SK-N-SH (cell line): ENCODE data around the gene SH3GL2. TPM values are rescaled to one million over a fixed set of nuclear protein-coding genes. Genes with fewer than 3 reads are reported as not detected.

ENCODE experiments used
- CTCF ChIA-PET: fragments of 300-600, 350-600 bp; formaldehyde crosslinking; extraction: SDS; loops from one replicate; lab custom pipeline; 2021; lab: Yijun Ruan, JAX
- POLR2A ChIA-PET: fragments of 350-600 bp; sonication (Branson Sonifier 250); formaldehyde crosslinking; extraction: SDS; loops from one replicate; lab custom pipeline; 2020; ENCODE audit warnings: antibody characterized with exemption, inconsistent platforms; lab: Yijun Ruan, JAX
- DNase-seq: peaks from one replicate; pipeline ENCODE4 v3.0.0; 2012
- H2AFZ ChIP-seq: fragments of 200-600 bp; sonication (generic); 2 replicates; pipeline ENCODE4 v1.8.1; 2016; ENCODE audit warnings: antibody characterized with exemption, mild to moderate bottlenecking, low read depth
- H3F3A ChIP-seq: fragments of 200-600 bp; sonication (generic); replicated peaks from 2 replicates; pipeline ENCODE3; 2016; ENCODE audit warnings: antibody characterized with exemption, mild to moderate bottlenecking; ENCODE audit not compliant: insufficient read depth
- H3K27ac ChIP-seq, 2 experiments: fragments of 200-500 bp in 1 of 2; fragments of 200-600 bp in 1 of 2; sonication (Bioruptor generic) in 1 of 2; sonication (generic), shearing (Covaris generic) in 1 of 2; 2 replicates each; pipeline versions ENCODE4 v1.5.1 to v1.6.1; 2014 to 2016; ENCODE audit warnings: low read depth in 2 of 2, inconsistent platforms in 1 of 2, low read length in 1 of 2, mild to moderate bottlenecking in 1 of 2, mixed read lengths in 1 of 2
- H3K27me3 ChIP-seq: fragments of 200-600 bp; sonication (generic), shearing (Covaris generic); 2 replicates; pipeline ENCODE4 v1.6.1; 2016; ENCODE audit warnings: mixed run types; ENCODE audit not compliant: insufficient read depth
- H3K36me3 ChIP-seq, 2 experiments: fragments of 200-500 bp in 1 of 2; fragments of 200-600 bp in 1 of 2; sonication (Bioruptor generic) in 1 of 2; sonication (generic) in 1 of 2; replicated peaks in 1 of 2; 2 replicates each; pipeline versions ENCODE3 to v1.5.1; 2014 to 2016; ENCODE audit warnings: low read length in 1 of 2, mild to moderate bottlenecking in 1 of 2; ENCODE audit not compliant: insufficient read depth in 2 of 2, control insufficient read depth in 1 of 2
- H3K4me1 ChIP-seq, 2 experiments: fragments of 200-500 bp in 1 of 2; fragments of 200-600 bp in 1 of 2; sonication (Bioruptor generic) in 1 of 2; sonication (generic), shearing (Covaris generic) in 1 of 2; 2 replicates each; pipeline versions ENCODE4 v1.5.1 to v1.6.1; 2014 to 2016; ENCODE audit warnings: low read depth in 1 of 2, low read length in 1 of 2, mixed run types in 1 of 2; ENCODE audit not compliant: insufficient read depth in 2 of 2, control insufficient read depth in 1 of 2
- H3K4me2 ChIP-seq: fragments of 200-600 bp; sonication (generic), shearing (Covaris generic); 2 replicates; pipeline ENCODE4 v1.6.1; 2017; ENCODE audit warnings: mixed run types
- H3K4me3 ChIP-seq, 2 experiments: fragments of 200-500 bp in 1 of 2; fragments of 200-600 bp in 1 of 2; sonication (Bioruptor generic) in 1 of 2; sonication (generic), shearing (Covaris generic) in 1 of 2; 2 replicates each; pipeline versions ENCODE4 v1.5.1 to v1.8.1; 2014 to 2016; ENCODE audit warnings: low read depth in 2 of 2, inconsistent platforms in 1 of 2, low read length in 1 of 2, mild to moderate bottlenecking in 1 of 2, mixed read lengths in 1 of 2, moderate library complexity in 1 of 2
- H3K79me2 ChIP-seq: fragments of 200-600 bp; sonication (generic); 2 replicates; pipeline ENCODE4 v1.8.1; 2017; ENCODE audit warnings: mild to moderate bottlenecking; ENCODE audit not compliant: insufficient read depth
- H3K9ac ChIP-seq: fragments of 200-600 bp; sonication (generic); 2 replicates; pipeline ENCODE4 v1.6.1; 2017; ENCODE audit warnings: mixed run types
- H3K9me2 ChIP-seq: fragments of 200-600 bp; sonication (generic); 2 replicates; pipeline ENCODE4 v1.6.1; 2017; ENCODE audit warnings: mixed run types
- H3K9me3 ChIP-seq: fragments of 200-600 bp; sonication (generic); 2 replicates; pipeline ENCODE4 v1.6.1; 2017; ENCODE audit warnings: mixed run types, mild to moderate bottlenecking, moderate library complexity
- H4K20me1 ChIP-seq: fragments of 200-600 bp; sonication (generic); 2 replicates; pipeline ENCODE4 v1.6.1; 2017; ENCODE audit warnings: mild to moderate bottlenecking, mixed run types; ENCODE audit not compliant: insufficient read depth
- ELF1 ChIP-seq: IDR thresholded peaks from 2 replicates; pipeline ENCODE4 v1.4.0; 2012
- EZH2phosphoT487 ChIP-seq: fragments of 200-600 bp; sonication (generic); IDR thresholded peaks from 2 replicates; pipeline ENCODE4 v1.6.1; 2017; ENCODE audit warnings: low read depth, mixed run types, mild to moderate bottlenecking, antibody characterized with exemption, moderate library complexity, borderline replicate concordance
- FOXJ3 ChIP-seq: sonication (generic); formaldehyde crosslinking; IDR thresholded peaks from 2 replicates; pipeline ENCODE4 v1.5.1; 2020; ENCODE audit warnings: mild to moderate bottlenecking, missing genetic modification reagents
- FOXM1 ChIP-seq: IDR thresholded peaks from 2 replicates; pipeline ENCODE4 v1.4.0; 2012; ENCODE audit warnings: low read depth, mild to moderate bottlenecking
- GATA2 ChIP-seq: sonication (generic); formaldehyde crosslinking; IDR thresholded peaks from 2 replicates; pipeline ENCODE4 v1.5.0; 2020; ENCODE audit warnings: mild to moderate bottlenecking, missing genetic modification reagents
- MXI1 ChIP-seq: IDR thresholded peaks from 2 replicates; pipeline ENCODE4 v1.6.1; 2012; ENCODE audit warnings: mild to moderate bottlenecking, low read depth, low read length, improper control_type of control experiment
- NFIC ChIP-seq: IDR thresholded peaks from 2 replicates; pipeline ENCODE4 v1.4.0; 2012; ENCODE audit warnings: borderline replicate concordance
- NRF1 ChIP-seq: IDR thresholded peaks from 2 replicates; pipeline ENCODE4 v1.6.1; 2012; ENCODE audit warnings: low read depth, mild to moderate bottlenecking, low read length
- PBX3 ChIP-seq: IDR thresholded peaks from 2 replicates; pipeline ENCODE4; 2012
- POLR2AphosphoS5 ChIP-seq: IDR thresholded peaks from 2 replicates; pipeline ENCODE4 v1.6.1; 2012; ENCODE audit warnings: low read depth, low read length
- RFX5 ChIP-seq: IDR thresholded peaks from 2 replicates; pipeline ENCODE4 v1.6.1; 2012; ENCODE audit warnings: mild to moderate bottlenecking, improper control_type of control experiment, low read length
- RXRA ChIP-seq: IDR thresholded peaks from 2 replicates; pipeline ENCODE4 v1.4.0; 2012; ENCODE audit warnings: low read depth, mild to moderate bottlenecking, borderline replicate concordance
- SMC3 ChIP-seq: IDR thresholded peaks from 2 replicates; pipeline ENCODE4 v1.6.1; 2012; ENCODE audit warnings: low read depth, low read length, improper control_type of control experiment
- TAF1 ChIP-seq: IDR thresholded peaks from 2 replicates; pipeline ENCODE4 v1.6.1; 2012; ENCODE audit warnings: low read depth, mild to moderate bottlenecking, low read length, moderate library complexity, borderline replicate concordance
- TEAD4 ChIP-seq: IDR thresholded peaks from 2 replicates; pipeline ENCODE4 v1.4.0; 2012; ENCODE audit warnings: mild to moderate bottlenecking, borderline replicate concordance; ENCODE audit not compliant: insufficient read depth
- USF2 ChIP-seq: fragments of 150-350 bp; IDR thresholded peaks from 2 replicates; pipeline ENCODE4 v1.6.1; 2017; ENCODE audit warnings: antibody characterized with exemption, low read length, low read depth, borderline replicate concordance
- YY1 ChIP-seq: IDR thresholded peaks from 2 replicates; pipeline ENCODE4 v1.4.0; 2012; ENCODE audit warnings: low read depth, mild to moderate bottlenecking
- ZBTB33 ChIP-seq: IDR thresholded peaks from 2 replicates; pipeline ENCODE4 v1.4.0; 2012; ENCODE audit warnings: low read depth, borderline replicate concordance
- WGBS: methylation state at CpG from one replicate; pipeline ENCODE4 v1.1.6; 2017; ENCODE audit warnings: low lambda C conversion rate; 5-methylcytosine and 5-hydroxymethylcytosine counted together
- polyA plus RNA-seq, 3 experiments: library from polyadenylated mRNA; depleted of rRNA; stranded (reverse); fragments of >200 nt; gene quantifications; 2 replicates each; pipeline ENCODE4 v1.2.3, GENCODE V29; 2012
- TF ChIP-seq, protein P1 (sequence below): IDR thresholded peaks from 2 replicates; pipeline ENCODE4 v1.4.0; 2012; ENCODE audit warnings: low read depth

The SH3GL2 gene
- polyA plus RNA-seq, 1 of the 3 experiments (the other 2 are of a cell fraction), result 0.05 TPM

DNA sequence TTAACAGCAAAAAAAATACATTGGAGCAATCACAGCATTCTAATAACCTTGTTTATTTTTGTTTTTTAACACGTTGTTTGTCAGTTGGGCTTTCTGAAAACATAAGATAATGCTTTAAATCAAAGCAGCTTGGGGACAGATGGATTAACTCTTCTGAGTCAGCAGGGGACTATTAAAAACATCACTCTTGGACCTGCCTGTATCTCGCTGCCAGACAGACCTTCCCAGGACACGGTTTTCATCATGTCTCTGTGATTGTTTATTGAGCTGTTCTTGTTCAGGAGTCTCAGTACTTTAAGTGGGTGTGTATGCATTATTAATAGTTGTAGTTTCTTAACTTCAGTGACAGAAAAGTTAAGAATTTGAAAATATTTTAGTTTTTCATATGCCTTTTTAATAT, 173.2 kb downstream of the SH3GL2 start (continued):
- TF ChIP-seq MXI1 (no peak), RFX5 (no peak), SMC3 (no peak)

- Histone ChIP-seq H4K20me1 (no peaks in the 10 kb centered on the region), H2AFZ (no peak overlapping the region), H3K4me3 (no peak overlapping the region), H3K79me2 (no peaks in the 10 kb centered on the region), H3K27me3 (no peaks in the 10 kb centered on the region), H3K4me1 (no peaks in the 10 kb centered on the region), H3K9ac (no peak overlapping the region), H3K9me2 (no peaks in the 10 kb centered on the region), H3F3A (no peaks in the 10 kb centered on the region), H3K4me2 (no peak overlapping the region), H3K36me3 (no peaks in the 10 kb centered on the region), H3K27ac (no peak overlapping the region), H3K9me3 (no peaks in the 10 kb centered on the region)
- TF ChIP-seq FOXJ3 (CRISPR knock-in tag), result no peak
- TF ChIP-seq PBX3, result no peak
- TF ChIP-seq GATA2 (CRISPR knock-in tag), result no peak
- TF ChIP-seq ELF1, result no peak
- no peak for TF ChIP-seq MXI1
- TF ChIP-seq FOXM1, result no peak
- TF ChIP-seq EZH2phosphoT487, result no peak
- no peak for TF ChIP-seq POLR2AphosphoS5
- ChIA-PET POLR2A (no interaction called here), CTCF (no interaction called here)
- 2% methylated on average over 2 of the region's 2 CpGs for whole genome bisulfite sequencing
- DNase-seq, result no peak
Measured at GRCh38 chr9:17757816-17758215, 178.9 kb downstream of the SH3GL2 start.

GRCh38 chr9:17760250-17760649, 181.4 kb downstream of the SH3GL2 start:
- H2AFZ ChIP-seq, result no peak overlapping the region
- POLR2A ChIA-PET, result no interaction called here
- no peaks in the 10 kb centered on the region; a peak in 1 of 4 replicates for H3K4me1 ChIP-seq
- no peak overlapping the region for H3K4me2 ChIP-seq
- H3K79me2 ChIP-seq, result no peaks in the 10 kb centered on the region
- H3K4me3 ChIP-seq, result no peak overlapping the region
- WGBS, result 49% methylated on average over 2 of the region's 2 CpGs
- no peaks in the 10 kb centered on the region for H3K9me2 ChIP-seq
- no peaks in the 10 kb centered on the region for H3K27me3 ChIP-seq
- H3F3A ChIP-seq, result no peaks in the 10 kb centered on the region
- no peak overlapping the region for H3K9ac ChIP-seq
- H3K36me3 ChIP-seq, result no peaks in the 10 kb centered on the region
- no peaks in the 10 kb centered on the region for H4K20me1 ChIP-seq
- no peaks in the 10 kb centered on the region for H3K9me3 ChIP-seq
- no peak for DNase-seq
- H3K27ac ChIP-seq, result no peak overlapping the region
- CTCF ChIA-PET, result interaction anchor here (1.0 kb wide), 1 partner anchor 24 kb away, joined by 3 read pairs; no protein-coding TSS in a partner anchor
- TF ChIP-seq RXRA, result no peak
- no peak for TF ChIP-seq TEAD4
- TF ChIP-seq NFIC, result no peak
- no peak for TF ChIP-seq TAF1
- no peak for TF ChIP-seq FOXJ3 (CRISPR knock-in tag)
- TF ChIP-seq POLR2AphosphoS5, result no peak
- TF ChIP-seq GATA2 (CRISPR knock-in tag), result no peak
- no peak for TF ChIP-seq NRF1
- TF ChIP-seq SMC3, result no peak
- TF ChIP-seq, protein P1, sequence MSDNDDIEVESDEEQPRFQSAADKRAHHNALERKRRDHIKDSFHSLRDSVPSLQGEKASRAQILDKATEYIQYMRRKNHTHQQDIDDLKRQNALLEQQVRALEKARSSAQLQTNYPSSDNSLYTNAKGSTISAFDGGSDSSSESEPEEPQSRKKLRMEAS, result no peak
- TF ChIP-seq ELF1, result no peak
- TF ChIP-seq YY1, result no peak
- TF ChIP-seq USF2, result no peak
- no peak for TF ChIP-seq ZBTB33
